PFSK-1 (cell line): ENCODE data around the gene IFT81.

Source experiments
- POLR2AphosphoS5 ChIP-seq: IDR thresholded peaks from 2 replicates; pipeline ENCODE4 v1.6.1; 2012; ENCODE audit warnings: low read depth, mild to moderate bottlenecking, control low read depth, low read length, moderate library complexity
- SIN3A ChIP-seq: IDR thresholded peaks from 2 replicates; pipeline ENCODE4 v1.6.1; 2012; ENCODE audit warnings: mild to moderate bottlenecking, low read length, moderate library complexity, borderline replicate concordance; ENCODE audit not compliant: insufficient read depth
- TF ChIP-seq, protein P1 (sequence below), 2 experiments: IDR thresholded peaks; 2 replicates each; pipeline versions ENCODE4 v1.6.1 to v1.8.0; 2011 to 2012; ENCODE audit warnings: low read depth in 2 of 2, low read length in 2 of 2, control low read depth in 1 of 2, inconsistent platforms in 1 of 2, mild to moderate bottlenecking in 1 of 2, moderate library complexity in 1 of 2; ENCODE audit not compliant: insufficient read depth in 1 of 2

DNA sequence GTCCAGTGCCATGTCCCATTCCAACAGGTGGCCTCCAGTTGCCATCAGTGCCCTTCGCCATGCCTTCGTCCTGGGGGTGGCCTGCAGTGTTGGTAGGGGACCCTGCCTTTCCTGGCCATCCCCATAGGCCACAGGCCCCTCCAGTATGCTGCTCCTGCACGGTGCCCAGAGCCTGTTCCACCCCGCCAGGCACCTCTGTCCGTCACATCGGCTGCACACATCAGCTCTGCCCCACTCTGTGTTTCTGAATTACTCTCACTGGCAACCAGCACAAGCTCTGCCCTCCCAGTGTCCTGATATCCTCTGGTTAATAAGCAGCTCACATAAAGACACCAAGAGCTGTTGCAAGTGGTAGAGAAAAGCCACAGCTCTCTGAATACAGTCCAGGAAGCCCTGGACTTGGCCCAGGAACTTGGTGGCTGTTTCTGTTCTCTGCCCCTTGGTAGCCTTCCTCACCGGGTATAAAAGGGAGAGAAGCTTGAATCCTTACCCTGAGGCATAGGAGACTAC, 125.6 kb downstream of the IFT81 start:
- no peak for TF ChIP-seq POLR2AphosphoS5
- no peak for TF ChIP-seq SIN3A
- TF ChIP-seq, protein P1, sequence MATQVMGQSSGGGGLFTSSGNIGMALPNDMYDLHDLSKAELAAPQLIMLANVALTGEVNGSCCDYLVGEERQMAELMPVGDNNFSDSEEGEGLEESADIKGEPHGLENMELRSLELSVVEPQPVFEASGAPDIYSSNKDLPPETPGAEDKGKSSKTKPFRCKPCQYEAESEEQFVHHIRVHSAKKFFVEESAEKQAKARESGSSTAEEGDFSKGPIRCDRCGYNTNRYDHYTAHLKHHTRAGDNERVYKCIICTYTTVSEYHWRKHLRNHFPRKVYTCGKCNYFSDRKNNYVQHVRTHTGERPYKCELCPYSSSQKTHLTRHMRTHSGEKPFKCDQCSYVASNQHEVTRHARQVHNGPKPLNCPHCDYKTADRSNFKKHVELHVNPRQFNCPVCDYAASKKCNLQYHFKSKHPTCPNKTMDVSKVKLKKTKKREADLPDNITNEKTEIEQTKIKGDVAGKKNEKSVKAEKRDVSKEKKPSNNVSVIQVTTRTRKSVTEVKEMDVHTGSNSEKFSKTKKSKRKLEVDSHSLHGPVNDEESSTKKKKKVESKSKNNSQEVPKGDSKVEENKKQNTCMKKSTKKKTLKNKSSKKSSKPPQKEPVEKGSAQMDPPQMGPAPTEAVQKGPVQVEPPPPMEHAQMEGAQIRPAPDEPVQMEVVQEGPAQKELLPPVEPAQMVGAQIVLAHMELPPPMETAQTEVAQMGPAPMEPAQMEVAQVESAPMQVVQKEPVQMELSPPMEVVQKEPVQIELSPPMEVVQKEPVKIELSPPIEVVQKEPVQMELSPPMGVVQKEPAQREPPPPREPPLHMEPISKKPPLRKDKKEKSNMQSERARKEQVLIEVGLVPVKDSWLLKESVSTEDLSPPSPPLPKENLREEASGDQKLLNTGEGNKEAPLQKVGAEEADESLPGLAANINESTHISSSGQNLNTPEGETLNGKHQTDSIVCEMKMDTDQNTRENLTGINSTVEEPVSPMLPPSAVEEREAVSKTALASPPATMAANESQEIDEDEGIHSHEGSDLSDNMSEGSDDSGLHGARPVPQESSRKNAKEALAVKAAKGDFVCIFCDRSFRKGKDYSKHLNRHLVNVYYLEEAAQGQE (IDR thresholded peaks at IDR 0.05; ENCODE audit: insufficient read depth in 1 of 2, low read depth in 2 of 2, low read length in 2 of 2) = no peak
